Endodermal cell (in vitro differentiated cells): ENCODE results near the gene ANKRD13A. TPM values are rescaled to one million over a fixed set of nuclear protein-coding genes. Genes with fewer than 3 reads are reported as not detected.
"Not testable (repeated sequence)": the region's sequence is repeated elsewhere in the genome, so short reads cannot be mapped to it uniquely, and the experiment has no call there.

Experiments
- DNase-seq: peaks from one replicate; pipeline ENCODE4 v3.0.0-alpha.2; 2017
- H3K27ac ChIP-seq: 2 replicates; pipeline ENCODE4 v1.5.1; 2013; ENCODE audit warnings: mild to moderate bottlenecking, low read depth, low read length, moderate library complexity
- H3K27me3 ChIP-seq: 2 replicates; pipeline ENCODE4 v1.6.1; 2013; ENCODE audit warnings: mild to moderate bottlenecking, low read length, moderate library complexity; ENCODE audit not compliant: insufficient read depth, control insufficient read depth, poor library complexity, severe bottlenecking
- H3K36me3 ChIP-seq: 2 replicates; pipeline ENCODE4 v1.7.0; 2013; ENCODE audit warnings: mild to moderate bottlenecking, low read length, moderate library complexity; ENCODE audit not compliant: control insufficient read depth, insufficient read depth
- H3K4me1 ChIP-seq: one replicate; pipeline ENCODE4 v1.7.0; 2013; ENCODE audit warnings: low read length; ENCODE audit not compliant: control insufficient read depth, insufficient read depth
- H3K4me3 ChIP-seq: 2 replicates; pipeline ENCODE4 v1.5.1; 2013; ENCODE audit warnings: mild to moderate bottlenecking, low read length, moderate library complexity
- H3K9ac ChIP-seq: 2 replicates; pipeline ENCODE4 v1.6.1; 2013; ENCODE audit warnings: mild to moderate bottlenecking, low read length, moderate library complexity; ENCODE audit not compliant: poor library complexity, severe bottlenecking; ENCODE audit errors: extremely low read depth
- H3K9me3 ChIP-seq: 2 replicates; pipeline ENCODE4 v1.6.1; 2013; ENCODE audit warnings: mild to moderate bottlenecking, low read length, moderate library complexity; ENCODE audit not compliant: control insufficient read depth
- H3K27ac Mint-ChIP-seq: 2 replicates; pipeline ENCODE4 v1.8.0; 2020; ENCODE audit warnings: mixed read lengths
- H3K27me3 Mint-ChIP-seq: 2 replicates; pipeline ENCODE4 v1.8.0; 2021; ENCODE audit warnings: mild to moderate bottlenecking, mixed read lengths; ENCODE audit not compliant: insufficient read depth
- H3K36me3 Mint-ChIP-seq: 2 replicates; pipeline ENCODE4 v1.8.0; 2020; ENCODE audit warnings: low read depth, mixed read lengths
- H3K4me1 Mint-ChIP-seq: 2 replicates; pipeline ENCODE4 v1.8.0; 2020; ENCODE audit warnings: mixed read lengths
- H3K4me3 Mint-ChIP-seq: 2 replicates; pipeline ENCODE4 v1.8.0; 2020; ENCODE audit warnings: mild to moderate bottlenecking, moderate library complexity, mixed read lengths
- H3K9me3 Mint-ChIP-seq: 2 replicates; pipeline ENCODE4 v1.8.0; 2020; ENCODE audit warnings: mild to moderate bottlenecking, mixed read lengths
- CTCF ChIP-seq: fragments of 200-600 bp; sonication (generic); conservative IDR thresholded peaks from 2 replicates; pipeline ENCODE4 v1.5.0; 2021; ENCODE audit warnings: antibody characterized with exemption, mild to moderate bottlenecking
- WGBS, 2 experiments: methylation state at CpG; one replicate each; pipeline versions ENCODE4 v1.1.5 to v1.1.7; 2013; ENCODE audit warnings: missing lambda C conversion rate in 2 of 2, mixed read lengths in 1 of 2; ENCODE audit not compliant: insufficient coverage in 1 of 2, insufficient read length in 1 of 2; 5-methylcytosine and 5-hydroxymethylcytosine counted together
- total RNA-seq, 2 donors: library from RNA; stranded (reverse); fragmentation: NEBNext Ultra II Directional in 1 of 2; extraction: Animal tissue kit (Norgen Biotek cat#: 25700) in 1 of 2; gene quantifications; 2 replicates in 1 of 2; 3 replicates in 1 of 2; pipeline ENCODE4 v1.2.1, GENCODE V29; 2021

The ANKRD13A gene
- total RNA-seq, 2 donors from 2014 or later: 33.2 to 44.6 TPM

GRCh38 chr12:110046451-110047187 is 47.4 kb downstream of the ANKRD13A start:
- WGBS, 2 experiments: 93 to 97% methylated on average over 5 to 8 of the region's 8 CpGs
- H3K4me1 ChIP-seq: no peaks in the 10 kb centered on the region
- no peak for TF ChIP-seq CTCF
- Mint-ChIP-seq H3K9me3 (no peaks in the 10 kb centered on the region), H3K27me3 (no peaks in the 10 kb centered on the region), H3K4me3 (peak overlapping the region; percentile 79), H3K27ac (no peak overlapping the region), H3K36me3 (peaks cover 18% of the 10 kb centered on the region), H3K4me1 (peaks cover 19% of the 10 kb centered on the region)
- H3K4me3 ChIP-seq: peak overlapping the region; percentile 93
- H3K9ac ChIP-seq: no peak overlapping the region
- H3K27me3 ChIP-seq: no peaks in the 10 kb centered on the region
- H3K36me3 ChIP-seq: peaks cover 16% of the 10 kb centered on the region
- H3K27ac ChIP-seq: no peak overlapping the region
- no peaks in the 10 kb centered on the region for H3K9me3 ChIP-seq
- no peak for DNase-seq

GRCh38 chr12:110047297-110047940 is 48.2 kb downstream of the ANKRD13A start:
- H3K27ac ChIP-seq: no peak overlapping the region
- no peaks in the 10 kb centered on the region for H3K27me3 ChIP-seq
- H3K4me1 ChIP-seq: no peaks in the 10 kb centered on the region
- no peak for TF ChIP-seq CTCF
- no peak for DNase-seq
- Mint-ChIP-seq H3K4me1 (peaks cover 19% of the 10 kb centered on the region), H3K27ac (no peak overlapping the region), H3K27me3 (no peaks in the 10 kb centered on the region), H3K9me3 (no peaks in the 10 kb centered on the region), H3K4me3 (peak overlapping the region; percentile 79), H3K36me3 (peaks cover 10% of the 10 kb centered on the region)
- H3K4me3 ChIP-seq: peak overlapping the region; percentile 93
- peaks cover 8% of the 10 kb centered on the region for H3K36me3 ChIP-seq
- WGBS, 2 experiments: 86 to 89% methylated on average over 9 to 14 of the region's 14 CpGs
- H3K9ac ChIP-seq: peak overlapping the region; percentile 76
- H3K9me3 ChIP-seq: no peaks in the 10 kb centered on the region

GRCh38 chr12:110048242-110049027 is 49.2 kb downstream of the ANKRD13A start, which contains the start of gene C12orf76:
Gene C12orf76 (minus strand): TSS chr12:110048522. CDS start chr12:110048495, 27 bp downstream.
- peaks cover 14% of the 10 kb centered on the region for H3K4me1 Mint-ChIP-seq
- peak; percentile 19 for TF ChIP-seq CTCF
- Histone ChIP-seq H3K27me3 (no peaks in the 10 kb centered on the region), H3K9ac (peak within 1 kb of the TSS; percentile 76), H3K9me3 (no peaks in the 10 kb centered on the region), H3K27ac (no peak within 1 kb of the TSS), H3K36me3 (peaks cover 7% of the 10 kb centered on the region), H3K4me3 (peak within 1 kb of the TSS; percentile 93), H3K4me1 (no peaks in the 10 kb centered on the region)
- H3K27ac Mint-ChIP-seq: peak within 1 kb of the TSS; percentile 71
- H3K27me3 Mint-ChIP-seq: no peaks in the 10 kb centered on the region
- no peaks in the 10 kb centered on the region for H3K9me3 Mint-ChIP-seq
- 3 to 5% methylated on average over 36 to 47 of the region's 47 CpGs for WGBS, 2 experiments
- H3K36me3 Mint-ChIP-seq: peaks cover 4% of the 10 kb centered on the region
- peak; percentile 97 for DNase-seq
- peak within 1 kb of the TSS; percentile 79 for H3K4me3 Mint-ChIP-seq

GRCh38 chr12:110049034-110049433 is 49.8 kb downstream of the ANKRD13A start:
- H3K4me3 ChIP-seq: peak overlapping the region; percentile 93
- not testable (repeated sequence) for H3K9me3 ChIP-seq, H3K27me3 ChIP-seq, H3K27me3 Mint-ChIP-seq, H3K4me1 ChIP-seq, DNase-seq, H3K9ac ChIP-seq, H3K36me3 ChIP-seq, H3K27ac ChIP-seq, H3K9me3 Mint-ChIP-seq, H3K36me3 Mint-ChIP-seq
- Mint-ChIP-seq H3K27ac (peak overlapping the region; percentile 71), H3K4me1 (peaks cover 14% of the 10 kb centered on the region), H3K4me3 (peak overlapping the region; percentile 79)
- 90 to 100% methylated on average over 9 to 11 of the region's 11 CpGs for WGBS, 2 experiments
